Endothelial cell of umbilical vein (primary cell): Measurements from ENCODE around the gene CCSER2.

Source experiments
- CTCF ChIP-seq, 2 donors: IDR thresholded peaks; 1 replicate in 1 of 2; 2 replicates in 1 of 2; pipeline ENCODE4 v1.5.1; 2011; ENCODE audit warnings: low read length in 2 of 2, mild to moderate bottlenecking in 2 of 2, moderate library complexity in 2 of 2, control low read depth in 1 of 2, inconsistent platforms in 1 of 2, low read depth in 1 of 2; ENCODE audit not compliant: insufficient read depth in 1 of 2; ENCODE audit errors: extremely low read depth in 1 of 2
- EZH2 ChIP-seq: IDR thresholded peaks from 2 replicates; pipeline ENCODE4 v1.6.1; 2012; ENCODE audit warnings: borderline replicate concordance, low read depth, mild to moderate bottlenecking, moderate library complexity, low read length, inconsistent platforms; ENCODE audit not compliant: severe bottlenecking
- GATA2 ChIP-seq: IDR thresholded peaks from 2 replicates; pipeline ENCODE4 v1.7.0; 2011; ENCODE audit warnings: low read depth, mild to moderate bottlenecking, moderate library complexity, mixed read lengths, low read length; ENCODE audit not compliant: insufficient read length, insufficient read depth
- JUN ChIP-seq: IDR thresholded peaks from 2 replicates; pipeline ENCODE4 v1.6.1; 2011; ENCODE audit warnings: borderline replicate concordance, low read depth; ENCODE audit not compliant: insufficient read length, insufficient read depth
- MAX ChIP-seq: IDR thresholded peaks from 2 replicates; pipeline ENCODE4 v1.6.1; 2011; ENCODE audit not compliant: insufficient read depth, insufficient read length
- MYC ChIP-seq: IDR thresholded peaks from one replicate; pipeline ENCODE4 v1.6.1; 2011; ENCODE audit warnings: mild to moderate bottlenecking, low read depth, low read length
- POLR2A ChIP-seq: IDR thresholded peaks from 2 replicates; pipeline ENCODE4 v1.6.1; 2012; ENCODE audit warnings: low read depth, mild to moderate bottlenecking, control low read depth, low read length
- POLR2AphosphoS5 ChIP-seq: IDR thresholded peaks from 2 replicates; pipeline ENCODE4 v1.6.1; 2012; ENCODE audit warnings: low read depth, mild to moderate bottlenecking, control low read depth, low read length, moderate library complexity; ENCODE audit not compliant: insufficient read depth

- TF ChIP-seq CTCF (IDR thresholded peaks at IDR 0.05; ENCODE audit: extremely low read depth in 1 of 2, insufficient read depth in 1 of 2, low read depth in 1 of 2, low read length in 2 of 2) (no peak), POLR2A (no peak), POLR2AphosphoS5 (no peak), MYC (no peak), EZH2 (no peak), GATA2 (no peak), MAX (no peak), JUN (no peak)
These were observed 87.8 kb downstream of the CCSER2 start for GRCh38 chr10:84416245-84416555.
